GM18511 (cell line): Measurements from ENCODE around the gene GPR65.
"Not testable (repeated sequence)": the region's sequence is repeated elsewhere in the genome, so short reads cannot be mapped to it uniquely, and the experiment has no call there.

Experiments
- ATAC-seq: cut with Tn5 transposase; IDR thresholded peaks from one replicate; pipeline ENCODE4 v1.9.1; 2021; ENCODE audit warnings: mild to moderate bottlenecking, moderate library complexity; ENCODE audit not compliant: unreplicated experiment

Gene GPR65

DNA sequence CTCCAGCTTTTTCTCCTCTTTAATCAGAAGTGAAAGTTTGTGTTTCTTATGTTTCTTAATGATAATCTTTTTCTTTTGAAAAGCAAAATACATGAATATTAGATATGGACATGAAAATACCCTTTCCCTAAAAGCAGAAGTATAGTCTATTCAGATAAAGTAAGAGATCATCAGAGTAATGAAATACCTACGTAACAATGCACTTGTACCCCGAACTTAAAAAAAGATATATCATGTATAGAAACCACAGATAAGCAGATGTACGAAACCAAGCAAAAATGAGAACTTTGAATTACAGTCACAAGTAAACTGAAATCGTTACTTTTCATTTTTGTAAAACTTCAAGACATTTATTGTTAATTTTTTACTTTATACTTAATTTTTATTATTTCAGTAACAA, 1.5 kb upstream of the GPR65 start:
- ATAC-seq, result no peak

DNA sequence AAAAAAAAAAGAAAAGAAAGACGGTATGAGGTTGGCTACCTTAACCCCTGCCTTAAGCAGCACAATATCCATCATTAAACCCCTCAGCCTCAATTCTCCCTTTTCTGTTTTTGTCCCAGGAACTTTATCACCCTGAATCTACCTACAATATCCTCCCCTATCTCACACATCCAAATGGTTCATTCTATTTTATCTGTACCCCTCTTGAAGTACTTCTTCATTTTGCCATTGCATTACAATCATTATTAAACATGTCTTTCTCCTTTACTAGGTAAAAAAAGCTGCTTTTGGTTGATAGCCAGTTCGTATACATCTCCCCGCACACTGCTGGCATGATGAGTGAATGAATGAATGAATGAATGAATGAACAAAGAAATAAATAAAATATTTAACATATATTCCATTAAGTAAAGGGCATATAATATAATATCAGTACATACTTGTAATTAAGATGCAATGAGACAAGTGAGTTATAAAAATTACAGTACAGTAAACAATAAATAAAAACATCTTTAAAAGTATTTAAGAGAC, 364 bp upstream of the GPR65 start:
- no peak for ATAC-seq

DNA sequence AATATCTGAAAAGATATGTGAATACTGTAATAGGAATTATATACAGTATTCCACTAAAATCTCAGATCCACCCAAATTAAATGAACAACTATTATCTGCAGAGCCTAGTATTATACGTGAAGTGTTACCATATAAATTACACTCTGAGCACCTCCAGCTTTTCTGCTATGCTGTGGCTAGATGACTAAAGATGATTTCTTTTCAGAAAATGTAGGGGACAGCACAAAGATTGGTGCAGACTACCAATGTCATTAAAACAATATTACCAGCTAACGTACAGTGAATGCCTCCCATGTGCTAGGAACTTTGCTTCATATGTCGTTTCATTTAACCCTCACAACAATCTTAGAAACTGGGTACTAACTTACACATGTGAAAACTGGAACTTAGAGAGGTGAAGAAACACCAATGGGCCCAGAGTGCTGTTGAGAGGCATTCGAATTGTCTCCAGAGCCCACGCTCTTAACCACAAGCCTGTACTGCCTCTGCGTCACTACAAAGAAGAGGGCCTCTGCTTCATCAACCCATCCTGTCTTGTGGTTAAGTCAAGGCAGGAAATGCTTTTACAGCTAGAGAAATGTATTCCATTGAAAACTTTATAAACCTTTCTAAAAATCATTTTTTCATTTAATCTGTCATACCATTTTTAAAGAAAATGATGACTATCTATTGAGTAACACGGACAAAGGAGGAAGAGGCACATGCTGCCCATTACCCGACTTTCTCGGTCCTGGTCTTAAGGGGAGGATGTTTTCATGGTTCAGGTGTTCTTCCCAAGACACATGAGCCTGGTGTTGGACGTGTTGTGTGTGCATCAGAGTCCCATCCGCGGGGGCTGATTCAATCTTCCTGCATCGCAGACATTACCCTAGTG, 1.3 kb downstream of the GPR65 start:
- ATAC-seq, result peak; percentile 89

DNA sequence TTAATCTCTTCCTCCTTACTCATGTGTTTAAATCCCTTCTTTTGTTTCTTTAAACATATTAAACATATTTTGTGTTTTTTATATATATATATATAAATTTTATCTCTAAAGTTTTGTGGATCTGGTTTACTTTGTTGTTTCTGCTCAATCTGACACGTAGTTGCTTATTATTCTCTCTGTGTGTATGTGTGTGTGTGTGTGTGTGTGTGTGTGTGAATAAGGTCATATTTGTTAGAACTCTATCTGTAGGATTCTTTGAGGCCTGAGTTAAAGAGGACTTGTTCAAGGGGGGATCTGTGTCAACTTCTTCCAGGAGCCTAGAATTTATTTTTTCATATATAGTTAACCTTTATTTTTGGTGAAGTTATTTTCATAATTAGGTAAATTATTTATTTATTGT, 2.7 kb downstream of the GPR65 start:
- no peak for ATAC-seq

GRCh38 chr14:88008039-88008742, 3.3 kb downstream of the GPR65 start:
- no peak for ATAC-seq

GRCh38 chr14:88009486-88009885, 4.6 kb downstream of the GPR65 start:
- ATAC-seq, result no peak

DNA sequence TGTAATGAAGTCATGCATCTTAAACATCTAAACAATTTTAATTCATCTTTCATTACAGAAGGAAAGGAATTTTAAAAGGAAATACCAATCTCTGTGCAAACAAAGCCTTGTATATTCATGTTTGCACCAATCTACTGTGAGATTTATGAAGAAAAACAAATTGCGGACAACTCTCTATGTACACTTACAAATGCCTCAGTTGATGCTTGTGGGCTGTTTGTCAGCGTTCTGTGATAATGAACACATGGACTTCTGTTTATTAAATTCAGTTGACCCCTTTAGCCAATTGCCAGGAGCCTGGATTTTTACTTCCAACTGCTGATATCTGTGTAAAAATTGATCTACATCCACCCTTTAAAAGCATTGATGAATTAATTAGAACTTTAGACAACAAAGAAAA, 5.4 kb downstream of the GPR65 start:
- ATAC-seq, result no peak

- no peak for ATAC-seq
Observed at GRCh38 chr14:88012495-88012894, 7.6 kb downstream of the GPR65 start.

- ATAC-seq, result peak; percentile 96
Observed at GRCh38 chr14:88013750-88014349, 8.9 kb downstream of the GPR65 start.

DNA sequence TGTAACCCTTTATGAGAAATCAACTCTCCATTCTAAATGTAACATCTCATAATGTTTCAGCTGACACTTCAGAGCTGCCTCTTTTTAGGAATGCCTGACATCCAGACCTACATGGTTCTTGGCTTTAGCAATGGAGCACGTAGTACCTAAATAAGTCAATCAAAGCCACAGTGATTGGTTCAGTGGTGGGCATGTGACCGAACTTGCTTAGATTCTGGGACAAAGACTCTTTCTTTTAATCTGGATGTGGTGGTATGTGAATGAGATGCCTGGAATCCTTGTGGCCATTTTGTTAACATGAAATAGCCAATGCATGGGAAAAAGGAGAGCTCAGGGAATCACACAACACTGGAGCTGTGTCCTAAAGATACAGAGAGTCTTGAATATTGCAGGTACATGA, 11.8 kb downstream of the GPR65 start:
- ATAC-seq, result no peak

GRCh38 chr14:88017535-88017934, 12.6 kb downstream of the GPR65 start:
- ATAC-seq, result no peak

GRCh38 chr14:88023658-88024187, 18.8 kb downstream of the GPR65 start:
- no peak for ATAC-seq

DNA sequence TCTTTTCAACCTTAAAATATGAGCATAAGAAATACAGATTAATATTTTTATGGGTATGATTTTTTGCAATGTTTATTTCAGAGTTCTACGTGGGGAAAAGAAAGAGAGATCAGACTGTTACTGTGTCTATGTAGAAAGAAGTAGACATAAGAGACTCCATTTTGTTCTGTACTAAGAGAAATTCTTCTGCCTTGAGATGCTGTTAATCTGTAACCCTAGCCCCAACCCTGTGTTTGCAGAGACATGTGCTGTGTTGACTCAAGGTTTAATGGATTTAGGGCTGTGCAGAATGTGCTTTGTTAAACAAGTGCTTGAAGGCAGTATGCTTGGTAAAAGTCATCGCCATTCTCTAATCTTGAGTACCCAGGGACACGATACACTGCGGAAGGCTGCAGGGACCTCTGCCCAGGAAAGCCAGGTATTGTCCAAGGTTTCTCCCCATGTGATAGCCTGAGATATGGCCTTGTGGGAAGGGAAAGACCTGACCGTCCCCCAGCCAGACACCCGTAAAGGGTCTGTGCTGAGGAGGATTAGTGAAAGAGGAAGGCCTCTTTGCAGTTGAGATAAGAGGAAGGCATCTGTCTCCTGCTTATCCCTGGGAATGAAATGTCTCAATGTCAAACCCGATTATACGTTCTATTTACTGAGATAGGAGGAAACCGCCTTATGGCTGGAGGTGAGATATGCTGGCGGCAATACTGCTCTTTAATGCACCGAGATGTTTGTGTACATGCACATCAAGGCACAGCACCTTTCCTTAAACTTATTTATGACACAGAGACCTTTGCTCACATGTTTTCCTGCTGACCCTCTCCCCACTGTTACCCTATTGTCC, 19.5 kb downstream of the GPR65 start:
- not testable (repeated sequence) for ATAC-seq

GRCh38 chr14:88025313-88025712, 20.4 kb downstream of the GPR65 start:
- no peak for ATAC-seq

DNA sequence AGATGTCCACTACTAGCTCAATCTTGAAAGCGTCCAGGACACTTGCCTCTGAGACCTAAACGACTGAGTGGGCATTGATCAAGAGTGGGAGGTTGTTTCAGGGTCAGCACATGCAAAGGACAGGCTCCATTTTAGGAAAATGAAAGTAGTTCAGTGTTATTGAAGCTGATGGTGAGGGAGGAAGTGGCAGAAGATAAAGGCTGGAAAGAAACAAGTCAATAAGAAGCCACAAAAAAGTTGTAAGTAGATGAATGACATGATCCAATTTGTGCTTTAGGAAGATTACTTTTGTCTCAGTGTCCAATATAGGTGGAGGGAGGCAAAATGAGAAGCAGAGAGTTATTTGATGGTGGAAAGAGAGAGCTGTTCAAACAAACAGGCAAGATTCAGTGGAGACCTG, 22.0 kb downstream of the GPR65 start:
- no peak for ATAC-seq

DNA sequence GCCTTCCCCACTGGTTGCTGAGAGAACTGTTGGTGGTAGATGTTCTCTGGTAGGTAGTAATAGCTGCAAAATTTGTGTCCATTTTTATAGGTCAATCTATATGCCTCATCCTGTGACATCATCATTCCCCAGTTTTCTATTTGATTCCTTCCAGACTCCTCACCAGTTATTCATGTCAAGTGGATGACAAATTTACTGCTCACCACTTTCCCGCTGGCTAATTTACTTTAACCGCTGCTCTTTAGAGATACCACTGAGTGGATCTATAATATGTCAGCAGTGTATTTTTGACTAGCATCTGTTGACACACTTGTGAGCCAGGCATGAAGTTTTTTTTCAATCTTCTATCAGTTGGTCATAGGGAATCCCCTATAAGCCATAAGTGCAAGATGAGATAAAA, 24.6 kb downstream of the GPR65 start:
- no peak for ATAC-seq

DNA sequence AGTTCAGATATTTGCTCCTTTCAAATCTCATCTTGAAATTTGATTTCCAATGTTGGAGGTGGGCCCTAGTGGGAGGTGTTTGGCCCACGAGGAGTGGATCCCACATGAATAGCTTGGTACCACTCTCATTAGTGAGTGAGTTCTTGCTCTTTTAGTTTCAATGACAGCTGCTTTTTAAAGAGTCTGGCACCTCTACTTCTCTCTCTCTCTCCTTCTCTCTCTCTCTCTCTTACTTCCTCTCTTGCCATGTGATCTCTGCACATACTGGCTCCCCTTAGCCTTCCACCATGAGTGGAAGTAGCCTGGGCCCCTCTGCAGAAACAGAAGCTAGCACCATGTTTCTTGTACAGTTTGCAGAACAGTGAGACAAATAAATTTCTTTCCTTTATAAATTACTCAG, 25.1 kb downstream of the GPR65 start:
- peak; percentile 66 for ATAC-seq

DNA sequence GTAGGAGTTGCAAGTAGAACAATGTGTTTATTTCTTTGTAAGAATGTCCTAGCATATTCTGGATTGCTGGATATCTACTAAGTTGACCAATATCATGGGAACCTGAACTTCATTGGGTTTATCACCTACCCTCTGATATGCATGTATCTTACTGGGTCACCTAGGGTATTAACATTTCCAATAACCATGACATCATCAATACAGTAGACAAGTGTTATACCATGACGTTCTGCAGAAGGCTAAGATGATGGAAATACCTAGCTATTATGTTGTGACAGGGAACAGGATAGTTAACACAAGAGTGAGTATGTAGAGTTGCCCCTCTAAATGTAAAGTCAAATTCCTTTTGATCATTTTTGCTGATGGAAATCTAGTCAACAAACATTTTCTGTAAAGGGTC, 26.0 kb downstream of the GPR65 start:
- no peak for ATAC-seq

GRCh38 chr14:88032373-88032772, 27.4 kb downstream of the GPR65 start:
- ATAC-seq, result no peak

DNA sequence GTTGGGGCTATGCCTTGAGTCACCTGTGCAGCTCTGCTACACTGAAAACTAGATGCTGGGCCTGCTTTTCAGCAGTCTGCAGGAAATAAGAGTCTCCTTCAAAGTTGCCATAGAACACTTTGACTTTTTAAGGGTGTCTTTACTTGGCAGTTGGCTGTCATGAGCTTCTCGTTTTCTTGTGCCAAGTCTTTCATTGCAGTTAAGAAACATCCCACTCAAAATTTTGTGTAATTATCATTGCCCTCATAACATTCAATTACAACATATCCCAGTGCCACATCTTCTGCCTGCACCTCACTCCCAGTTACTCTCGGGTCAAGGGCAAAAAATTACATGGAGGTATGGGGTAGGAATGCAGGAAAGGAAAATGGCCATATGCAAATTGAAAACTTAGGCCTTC, 29.1 kb downstream of the GPR65 start:
- no peak for ATAC-seq

DNA sequence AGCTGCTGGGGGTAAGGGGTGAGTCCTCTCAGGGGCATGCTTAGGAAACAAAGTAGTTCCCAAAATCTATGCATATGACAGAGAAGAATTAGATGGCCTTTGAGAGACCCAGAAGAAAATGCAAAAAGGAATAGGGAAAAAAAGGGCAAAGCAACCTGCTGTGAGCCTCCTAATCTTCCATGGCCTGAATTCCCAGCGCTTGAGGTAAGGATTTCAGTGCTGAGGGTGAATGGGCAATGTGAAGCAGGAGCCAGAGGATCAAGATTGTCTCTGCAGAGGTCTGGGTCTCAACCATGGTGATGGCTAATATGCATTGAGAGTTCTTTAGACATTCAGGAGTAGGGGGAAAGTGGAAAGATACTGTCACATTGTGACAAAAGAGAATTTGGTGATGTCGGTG, 31.5 kb downstream of the GPR65 start:
- ATAC-seq, result no peak
